Natural killer cell (primary cell): ENCODE results near the gene LDLRAD4. TPM values are rescaled to one million over a fixed set of nuclear protein-coding genes. Genes with fewer than 3 reads are reported as not detected.

Source experiments
- ATAC-seq, 3 donors: fragments of 150-1000 bp in 2 of 3; fragments of 200-7000 bp in 1 of 3; cut with Tn5 transposase; 1 replicate in 1 of 3; 2 replicates in 2 of 3; pipeline ENCODE4 v1.10.0; 2021; ENCODE audit warnings: mild to moderate bottlenecking in 2 of 3, moderate library complexity in 2 of 3
- DNase-seq, 2 donors: peaks; one replicate each; pipeline versions ENCODE4 v3.0.0 to v3.0.0-alpha.2; 2013 to 2021; ENCODE audit warnings: mixed read lengths in 1 of 2
- H3K27ac ChIP-seq: one replicate; pipeline ENCODE4 v1.5.1; 2013; ENCODE audit warnings: mild to moderate bottlenecking, low read length
- H3K27me3 ChIP-seq: one replicate; pipeline ENCODE4 v1.6.1; 2013; ENCODE audit warnings: low read length; ENCODE audit not compliant: control insufficient read depth, insufficient read depth
- H3K36me3 ChIP-seq: one replicate; pipeline ENCODE4 v1.6.1; 2013; ENCODE audit warnings: low read length; ENCODE audit not compliant: control insufficient read depth, insufficient read depth
- H3K4me1 ChIP-seq: one replicate; pipeline ENCODE4 v1.6.1; 2013; ENCODE audit warnings: low read length; ENCODE audit not compliant: control insufficient read depth, insufficient read depth
- H3K4me3 ChIP-seq: one replicate; pipeline ENCODE4 v1.5.1; 2013; ENCODE audit warnings: low read length
- H3K9me3 ChIP-seq: one replicate; pipeline ENCODE4 v1.6.1; 2013; ENCODE audit warnings: low read length; ENCODE audit not compliant: control insufficient read depth, insufficient read depth
- H3K27ac Mint-ChIP-seq, 2 donors: one replicate each; pipeline ENCODE4 v1.8.0; 2022; ENCODE audit warnings: mild to moderate bottlenecking in 2 of 2, mixed read lengths in 2 of 2, moderate library complexity in 1 of 2
- H3K27me3 Mint-ChIP-seq, 2 donors: one replicate each; pipeline ENCODE4 v1.8.0; 2022; ENCODE audit warnings: low read depth in 2 of 2, mixed read lengths in 2 of 2
- H3K36me3 Mint-ChIP-seq: one replicate; pipeline ENCODE4 v1.8.0; 2022; ENCODE audit warnings: mixed read lengths
- H3K4me1 Mint-ChIP-seq, 2 donors: one replicate each; pipeline ENCODE4 v1.8.0; 2022; ENCODE audit warnings: mixed read lengths in 2 of 2
- H3K4me3 Mint-ChIP-seq: one replicate; pipeline ENCODE4 v1.8.0; 2022; ENCODE audit warnings: mild to moderate bottlenecking, moderate library complexity, mixed read lengths
- H3K9me3 Mint-ChIP-seq, 2 donors: one replicate each; pipeline ENCODE4 v1.8.0; 2022; ENCODE audit warnings: mixed read lengths in 2 of 2
- WGBS: methylation state at CpG from one replicate; pipeline ENCODE4 v1.1.7; 2013; ENCODE audit warnings: missing lambda C conversion rate; ENCODE audit not compliant: insufficient coverage; 5-methylcytosine and 5-hydroxymethylcytosine counted together
- intact Hi-C: fragments of 100-400 bp; cut with micrococcal nuclease; formaldehyde crosslinking; loops from one replicate; pipeline ENCODE4 v1.14.2; 2022
- total RNA-seq, 4 donors: library from RNA; stranded (reverse); fragments of 120-200 nt in 1 of 4; gene quantifications; one replicate each; pipeline versions ENCODE4 v1.2.3 to v1.2.4, GENCODE V29; 2013 to 2022
- TF ChIP-seq, protein P1 (sequence below): fragments of 200-600 bp; IDR thresholded peaks from one replicate; pipeline ENCODE4 v1.8.0; 2022; ENCODE audit warnings: antibody characterized with exemption

The LDLRAD4 gene
- total RNA-seq, 3 donors from 2014 or later (not counting 1 experiment from before 2014, with no cell fraction given) = 24.0 to 36.3 (median 29.2) TPM

- Mint-ChIP-seq H3K4me3 (no peak overlapping the region), H3K9me3 (no peaks in the 10 kb centered on the region), H3K4me1 (no peaks in the 10 kb centered on the region), H3K27ac (no peak overlapping the region), H3K36me3 (no peaks in the 10 kb centered on the region), H3K27me3 (peaks cover 0 to 4% of the 10 kb centered on the region in 2 donors)
- Histone ChIP-seq H3K36me3 (no peaks in the 10 kb centered on the region), H3K9me3 (no peaks in the 10 kb centered on the region), H3K27me3 (no peaks in the 10 kb centered on the region), H3K4me3 (no peak overlapping the region), H3K27ac (no peak overlapping the region), H3K4me1 (peaks cover 3% of the 10 kb centered on the region)
- WGBS = 87% methylated on average over 21 of the region's 23 CpGs
- TF ChIP-seq, protein P1, sequence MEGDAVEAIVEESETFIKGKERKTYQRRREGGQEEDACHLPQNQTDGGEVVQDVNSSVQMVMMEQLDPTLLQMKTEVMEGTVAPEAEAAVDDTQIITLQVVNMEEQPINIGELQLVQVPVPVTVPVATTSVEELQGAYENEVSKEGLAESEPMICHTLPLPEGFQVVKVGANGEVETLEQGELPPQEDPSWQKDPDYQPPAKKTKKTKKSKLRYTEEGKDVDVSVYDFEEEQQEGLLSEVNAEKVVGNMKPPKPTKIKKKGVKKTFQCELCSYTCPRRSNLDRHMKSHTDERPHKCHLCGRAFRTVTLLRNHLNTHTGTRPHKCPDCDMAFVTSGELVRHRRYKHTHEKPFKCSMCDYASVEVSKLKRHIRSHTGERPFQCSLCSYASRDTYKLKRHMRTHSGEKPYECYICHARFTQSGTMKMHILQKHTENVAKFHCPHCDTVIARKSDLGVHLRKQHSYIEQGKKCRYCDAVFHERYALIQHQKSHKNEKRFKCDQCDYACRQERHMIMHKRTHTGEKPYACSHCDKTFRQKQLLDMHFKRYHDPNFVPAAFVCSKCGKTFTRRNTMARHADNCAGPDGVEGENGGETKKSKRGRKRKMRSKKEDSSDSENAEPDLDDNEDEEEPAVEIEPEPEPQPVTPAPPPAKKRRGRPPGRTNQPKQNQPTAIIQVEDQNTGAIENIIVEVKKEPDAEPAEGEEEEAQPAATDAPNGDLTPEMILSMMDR = no peak
- intact Hi-C loops = no loop called here
- DNase-seq (peak in 1 of 2 donors; percentile 60), ATAC-seq (no peak)
Observed at GRCh38 chr18:13276530-13277520, 58.3 kb downstream of the LDLRAD4 start.

DNA sequence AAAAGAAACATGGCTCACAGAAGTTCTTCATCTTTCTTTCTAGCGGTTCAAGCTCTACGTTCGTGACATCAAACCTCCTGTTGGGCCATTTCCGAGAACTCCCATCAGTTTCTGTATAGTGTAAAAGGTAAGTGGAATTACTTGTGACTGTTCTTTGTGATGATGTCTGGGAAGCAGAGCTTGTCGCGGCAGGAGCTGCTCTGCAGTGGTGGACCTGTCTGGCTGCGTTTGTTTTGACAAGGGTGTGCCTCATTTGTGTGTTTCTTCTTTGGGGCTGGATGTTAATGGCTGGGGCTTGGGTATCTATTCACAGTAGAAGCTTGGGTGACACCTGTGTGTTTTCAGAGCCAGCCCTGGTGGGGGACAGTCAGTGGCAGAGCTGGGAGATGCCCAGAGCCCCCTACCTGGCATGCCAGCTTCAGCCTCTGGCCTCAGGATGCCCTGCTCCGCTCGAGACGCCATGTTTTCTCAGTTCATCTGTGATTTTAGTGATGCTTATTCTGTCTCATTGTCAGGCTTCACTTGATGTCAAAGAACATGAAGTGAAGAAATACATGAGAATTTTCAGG lies 59.6 kb downstream of the LDLRAD4 start:
- H3K27me3 Mint-ChIP-seq = peaks cover 0 to 4% of the 10 kb centered on the region in 2 donors
- H3K36me3 Mint-ChIP-seq = no peaks in the 10 kb centered on the region
- Histone ChIP-seq H3K27ac (no peak overlapping the region), H3K4me3 (no peak overlapping the region), H3K27me3 (no peaks in the 10 kb centered on the region), H3K4me1 (peaks cover 3% of the 10 kb centered on the region), H3K9me3 (no peaks in the 10 kb centered on the region), H3K36me3 (no peaks in the 10 kb centered on the region)
- DNase-seq (no peak), ATAC-seq (no peak)
- intact Hi-C loops = no loop called here
- TF ChIP-seq, protein P1 = no peak
- WGBS = 94% methylated on average over 10 of the region's 10 CpGs
- H3K27ac Mint-ChIP-seq = no peak overlapping the region
- H3K4me1 Mint-ChIP-seq = no peaks in the 10 kb centered on the region
- no peaks in the 10 kb centered on the region for H3K9me3 Mint-ChIP-seq
- H3K4me3 Mint-ChIP-seq = no peak overlapping the region

DNA sequence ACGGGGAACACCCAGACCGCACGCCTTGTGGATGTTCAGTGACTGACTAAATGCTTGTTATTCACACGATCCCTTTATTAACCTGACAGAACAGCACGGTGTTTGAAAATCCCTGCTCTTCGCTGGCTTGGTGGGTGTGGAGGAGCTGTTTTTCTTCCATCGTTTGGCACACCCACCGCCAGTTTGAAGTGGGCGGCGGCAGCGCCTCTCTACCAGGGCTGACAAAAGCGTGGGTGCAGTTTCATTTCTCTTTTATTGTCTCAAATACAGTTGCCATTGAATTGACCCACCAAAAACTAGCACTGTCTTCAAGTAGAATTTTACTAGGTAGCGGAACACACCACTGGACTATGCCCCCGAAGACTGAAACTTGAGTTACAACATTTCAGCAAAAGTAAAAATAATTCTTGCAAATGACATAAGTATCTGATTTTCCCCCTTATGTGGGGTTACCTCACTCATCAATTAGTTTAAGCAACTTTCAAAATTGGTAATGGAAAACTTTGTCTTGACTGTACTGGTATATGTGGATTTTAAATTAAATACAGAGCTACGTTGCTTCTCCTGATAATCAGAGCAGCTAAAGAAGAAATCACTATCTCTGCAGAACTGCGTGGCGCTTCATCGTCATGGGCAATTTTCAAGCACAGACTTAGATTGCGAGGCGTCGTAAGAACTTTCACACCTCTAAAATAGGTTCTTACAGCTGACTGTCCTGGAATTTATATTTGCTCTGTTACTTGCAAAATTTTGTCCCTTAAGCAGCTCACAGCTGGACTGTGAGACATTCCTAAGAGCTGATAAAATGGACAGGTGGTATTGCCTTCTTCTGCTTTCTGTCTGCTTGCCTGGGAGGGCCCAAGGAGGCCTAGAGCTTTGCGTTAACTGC lies 60.9 kb downstream of the LDLRAD4 start:
- ATAC-seq = no peak
- intact Hi-C loops = no loop called here
- H3K27ac ChIP-seq = no peak overlapping the region

More for the DNA sequence above, 60.9 kb downstream of the LDLRAD4 start:
- H3K27me3 Mint-ChIP-seq = no peaks in the 10 kb centered on the region
- H3K4me3 ChIP-seq = no peak overlapping the region
- H3K4me1 Mint-ChIP-seq = no peaks in the 10 kb centered on the region
- H3K9me3 ChIP-seq = no peaks in the 10 kb centered on the region
- H3K27me3 ChIP-seq = no peaks in the 10 kb centered on the region
- TF ChIP-seq, protein P1 = no peak
- DNase-seq = peak in 1 of 2 donors; percentile 56
- H3K9me3 Mint-ChIP-seq = no peaks in the 10 kb centered on the region
- no peak overlapping the region for H3K27ac Mint-ChIP-seq
- H3K4me1 ChIP-seq = peaks cover 3% of the 10 kb centered on the region
- H3K36me3 Mint-ChIP-seq = no peaks in the 10 kb centered on the region
- no peak overlapping the region for H3K4me3 Mint-ChIP-seq
- no peaks in the 10 kb centered on the region for H3K36me3 ChIP-seq
- 75% methylated on average over 22 of the region's 22 CpGs for WGBS
